IMR-90 (cell line): ENCODE results near the gene ALOX12. TPM values are rescaled to one million over a fixed set of nuclear protein-coding genes. Genes with fewer than 3 reads are reported as not detected.

Experiments used
- polyA plus RNA-seq, 3 experiments: library from polyadenylated mRNA; depleted of rRNA; stranded (reverse); fragments of >200 nt; gene quantifications; 2 replicates each; pipeline ENCODE4 v1.2.3, GENCODE V29; 2012; ENCODE audit warnings: low replicate concordance in 1 of 3
- total RNA-seq: library from RNA; depleted of rRNA; stranded (reverse); fragments of >200 nt; gene quantifications from 2 replicates; pipeline ENCODE4 v1.2.3, GENCODE V29; 2012
- TF ChIP-seq, protein P1 (sequence below): conservative IDR thresholded peaks from 2 replicates; pipeline ENCODE4 v1.5.1; 2012; ENCODE audit warnings: mild to moderate bottlenecking, low read depth, low read length, improper control_type of control experiment

ALOX12 gene
- total and polyA plus RNA-seq, 2 of the 4 experiments (the other 2 are of a cell fraction): 0.03 TPM; not detected in 1

DNA sequence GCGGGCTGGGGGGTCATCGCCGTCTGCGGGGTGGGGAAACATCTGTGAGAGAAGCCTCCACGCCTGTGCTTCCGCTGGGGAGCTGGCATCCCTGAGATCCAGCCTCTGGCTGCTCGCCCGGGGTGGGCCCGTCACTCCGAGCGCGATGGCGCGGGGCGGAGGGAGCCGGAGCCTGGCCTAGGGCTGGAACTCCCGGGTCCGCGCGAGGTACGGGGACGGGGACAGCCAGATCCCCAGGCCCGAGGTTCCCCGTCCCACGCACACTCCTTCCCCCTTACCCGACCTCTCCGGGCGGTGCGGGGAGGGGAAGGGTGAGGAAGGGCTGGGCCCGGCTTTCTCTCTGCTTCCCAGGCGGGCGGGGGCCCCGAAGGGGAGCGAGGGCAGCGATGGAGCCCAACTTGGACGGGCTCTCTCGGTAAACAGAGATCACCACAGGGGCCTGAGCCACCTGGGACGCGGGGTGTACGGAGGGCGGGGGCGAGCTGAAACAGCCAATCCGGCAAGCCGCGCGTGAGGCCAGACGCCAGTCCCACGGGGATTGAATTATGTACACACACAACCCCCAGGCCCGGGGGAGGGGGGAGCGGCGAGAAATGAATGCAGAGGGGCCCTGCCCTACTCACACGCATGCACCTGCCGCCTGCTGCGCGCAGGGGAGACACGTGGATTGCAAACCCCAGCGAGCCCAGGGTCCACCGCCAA, 47.8 kb downstream of the ALOX12 start, which contains the start of gene SLC16A11 (continued):
- TF ChIP-seq, protein P1, sequence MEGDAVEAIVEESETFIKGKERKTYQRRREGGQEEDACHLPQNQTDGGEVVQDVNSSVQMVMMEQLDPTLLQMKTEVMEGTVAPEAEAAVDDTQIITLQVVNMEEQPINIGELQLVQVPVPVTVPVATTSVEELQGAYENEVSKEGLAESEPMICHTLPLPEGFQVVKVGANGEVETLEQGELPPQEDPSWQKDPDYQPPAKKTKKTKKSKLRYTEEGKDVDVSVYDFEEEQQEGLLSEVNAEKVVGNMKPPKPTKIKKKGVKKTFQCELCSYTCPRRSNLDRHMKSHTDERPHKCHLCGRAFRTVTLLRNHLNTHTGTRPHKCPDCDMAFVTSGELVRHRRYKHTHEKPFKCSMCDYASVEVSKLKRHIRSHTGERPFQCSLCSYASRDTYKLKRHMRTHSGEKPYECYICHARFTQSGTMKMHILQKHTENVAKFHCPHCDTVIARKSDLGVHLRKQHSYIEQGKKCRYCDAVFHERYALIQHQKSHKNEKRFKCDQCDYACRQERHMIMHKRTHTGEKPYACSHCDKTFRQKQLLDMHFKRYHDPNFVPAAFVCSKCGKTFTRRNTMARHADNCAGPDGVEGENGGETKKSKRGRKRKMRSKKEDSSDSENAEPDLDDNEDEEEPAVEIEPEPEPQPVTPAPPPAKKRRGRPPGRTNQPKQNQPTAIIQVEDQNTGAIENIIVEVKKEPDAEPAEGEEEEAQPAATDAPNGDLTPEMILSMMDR: no peak
